GM18505 (cell line): ENCODE results near the gene POU2F3.

Experiments used
- ATAC-seq: cut with Tn5 transposase; IDR thresholded peaks from one replicate; pipeline ENCODE4 v1.9.1; 2021; ENCODE audit not compliant: unreplicated experiment
- POLR2A ChIP-seq: IDR thresholded peaks from 4 replicates; pipeline ENCODE4 v1.6.1; 2011; ENCODE audit warnings: borderline replicate concordance; ENCODE audit not compliant: insufficient read depth, insufficient read length; ENCODE audit errors: extremely low read depth

Gene POU2F3

GRCh38 chr11:120335908-120336640 lies 96.1 kb downstream of the POU2F3 start, which contains the start of gene ARHGEF12:
TSS of gene ARHGEF12 (plus strand) at chr11:120336413. CDS start at chr11:120337244, 831 bp downstream.
- TF ChIP-seq POLR2A = peak; percentile 73
- peak; percentile 58 for ATAC-seq

GRCh38 chr11:120336641-120337354 lies 96.9 kb downstream of the POU2F3 start:
- no peak for TF ChIP-seq POLR2A
- peak; percentile 22 for ATAC-seq

GRCh38 chr11:120337355-120338106 lies 97.6 kb downstream of the POU2F3 start:
- TF ChIP-seq POLR2A = no peak
- ATAC-seq = no peak

- TF ChIP-seq POLR2A = no peak
- ATAC-seq = no peak
Measured at GRCh38 chr11:120338107-120338933, 98.4 kb downstream of the POU2F3 start.

DNA sequence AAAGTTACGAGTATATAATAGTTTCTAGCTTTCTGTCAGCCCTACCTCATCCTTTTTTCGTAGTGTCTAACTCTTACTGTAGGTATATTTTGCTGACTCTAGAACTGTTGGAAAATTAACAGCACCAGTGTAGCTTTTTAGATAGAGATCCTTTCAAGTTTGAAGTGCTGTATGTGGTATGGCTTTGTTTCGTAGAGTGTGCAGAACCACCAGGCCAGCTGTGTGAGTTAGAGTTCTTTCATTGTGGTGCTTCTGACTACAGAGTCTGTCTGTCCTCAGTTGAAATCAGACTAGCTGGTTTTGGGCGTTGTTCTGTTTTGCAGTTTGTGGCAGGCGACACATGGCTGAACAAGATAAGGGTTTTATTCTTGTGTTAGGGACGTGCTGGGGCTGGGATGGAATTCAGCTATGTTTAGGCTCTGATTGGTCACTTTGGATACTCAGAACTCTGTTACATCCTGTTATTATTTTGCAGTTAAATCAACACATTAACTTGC lies 99.5 kb downstream of the POU2F3 start:
- no peak for ATAC-seq
- no peak for TF ChIP-seq POLR2A

- TF ChIP-seq POLR2A = no peak
- ATAC-seq = no peak
Measured at GRCh38 chr11:120340529-120340928, 100.6 kb downstream of the POU2F3 start.

GRCh38 chr11:120342226-120342625 lies 102.3 kb downstream of the POU2F3 start:
- no peak for ATAC-seq
- TF ChIP-seq POLR2A = no peak

GRCh38 chr11:120342678-120343077 lies 102.7 kb downstream of the POU2F3 start:
- no peak for ATAC-seq
- no peak for TF ChIP-seq POLR2A

DNA sequence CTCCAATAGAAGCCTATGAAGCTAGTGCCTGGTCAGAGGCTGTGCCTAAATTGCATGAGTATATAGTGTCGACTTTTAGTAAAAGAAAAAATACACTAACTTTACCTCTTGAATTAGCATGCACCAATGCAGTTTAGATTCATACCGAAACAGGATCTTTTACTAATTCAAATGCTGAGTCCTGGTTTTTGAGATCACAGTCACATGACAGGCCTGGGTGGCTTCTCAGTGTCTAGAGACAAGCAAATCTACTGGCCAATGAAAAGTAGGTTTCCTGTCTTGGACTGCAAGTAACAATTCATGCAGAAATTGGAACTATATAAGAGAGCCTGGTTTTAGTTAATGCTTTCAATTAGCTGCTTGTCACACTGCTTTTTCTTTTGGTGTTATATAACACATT lies 103.5 kb downstream of the POU2F3 start:
- peak; percentile 39 for ATAC-seq
- TF ChIP-seq POLR2A = no peak

DNA sequence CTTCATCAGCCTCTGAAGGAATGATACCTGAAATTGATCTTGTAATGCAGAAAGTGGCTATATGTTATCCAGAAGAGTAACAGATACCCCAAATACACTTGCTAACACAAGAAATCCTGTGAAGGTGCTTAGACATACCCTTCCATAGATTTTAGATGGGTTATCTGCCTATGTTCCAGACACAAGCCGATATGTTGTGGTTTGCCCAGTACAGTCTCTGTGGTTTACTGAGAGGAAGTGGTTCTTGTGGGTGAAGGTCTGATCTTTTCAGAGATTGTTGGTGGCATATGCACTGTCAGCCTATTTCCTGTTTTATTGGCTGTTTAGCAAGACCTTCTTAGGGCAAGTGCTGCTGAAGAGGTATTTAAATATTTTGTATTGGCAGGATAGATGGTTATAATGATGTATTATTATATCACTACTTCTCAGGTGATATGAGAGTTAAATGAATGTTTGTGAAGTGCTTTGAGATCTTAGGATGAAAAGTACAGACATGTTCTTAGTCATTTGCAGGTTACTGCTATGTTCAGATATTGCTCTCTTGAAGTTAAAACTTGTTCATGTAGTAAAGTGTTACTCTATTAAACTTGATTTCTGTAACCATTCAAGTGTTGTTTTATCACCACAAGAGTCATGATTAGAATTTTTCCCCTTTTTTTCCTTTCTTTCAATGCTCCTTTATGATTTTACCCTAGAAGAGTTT lies 104.5 kb downstream of the POU2F3 start:
- ATAC-seq = peak; percentile 78
- no peak for TF ChIP-seq POLR2A

DNA sequence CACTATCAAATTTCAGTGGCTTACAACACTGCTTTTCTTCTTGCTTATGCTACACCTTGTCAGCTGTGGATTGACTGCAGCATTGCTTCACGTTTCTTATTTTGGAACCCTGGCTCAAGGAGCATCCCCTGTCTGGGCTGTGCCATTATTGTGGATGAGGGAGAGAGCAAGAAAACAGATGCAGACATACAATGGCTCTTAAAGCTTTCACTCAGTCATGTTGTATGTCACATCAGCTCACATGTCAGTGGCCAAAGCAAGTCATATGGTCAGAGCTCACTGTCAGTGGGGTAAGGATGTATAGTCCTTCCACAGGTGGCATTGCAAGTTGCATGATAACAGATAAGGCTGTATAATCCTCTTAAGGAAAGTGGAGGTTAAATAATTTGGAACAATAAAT lies 106.3 kb downstream of the POU2F3 start:
- ATAC-seq = no peak
- TF ChIP-seq POLR2A = no peak

DNA sequence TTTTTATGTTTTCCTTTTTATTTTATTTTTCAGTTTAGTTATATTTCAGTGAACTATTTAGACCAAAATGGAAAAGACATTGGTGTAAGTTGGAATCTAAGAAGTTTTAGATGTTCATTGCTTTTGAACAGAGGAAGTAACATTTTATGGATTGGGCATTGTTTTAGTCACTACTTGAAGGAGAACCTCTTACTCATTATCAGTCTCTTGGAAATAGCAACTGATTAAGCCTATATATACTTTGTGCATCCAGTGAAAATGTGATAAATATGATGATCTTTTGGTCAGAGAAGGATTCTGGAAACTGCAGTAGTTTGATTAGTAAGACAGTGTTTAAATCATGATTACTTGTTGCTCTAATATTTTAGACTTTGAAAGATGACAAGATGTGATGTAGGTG lies 110.7 kb downstream of the POU2F3 start:
- no peak for TF ChIP-seq POLR2A
- ATAC-seq = no peak

- no peak for TF ChIP-seq POLR2A
- ATAC-seq = no peak
Measured at GRCh38 chr11:120352405-120352804, 112.5 kb downstream of the POU2F3 start.

- TF ChIP-seq POLR2A = no peak
- ATAC-seq = no peak
Measured at GRCh38 chr11:120354068-120354467, 114.1 kb downstream of the POU2F3 start.
